CD4-positive, alpha-beta T cell treated with Interleukin-21 for 1 hour (primary cell): Measurements from ENCODE around the gene USP24.
"Not testable (repeated sequence)": the region's sequence is repeated elsewhere in the genome, so short reads cannot be mapped to it uniquely, and the experiment has no call there.

Experiments
- DNase-seq: peaks from one replicate; pipeline ENCODE4 v3.0.0-alpha.2; 2020

USP24 gene

DNA sequence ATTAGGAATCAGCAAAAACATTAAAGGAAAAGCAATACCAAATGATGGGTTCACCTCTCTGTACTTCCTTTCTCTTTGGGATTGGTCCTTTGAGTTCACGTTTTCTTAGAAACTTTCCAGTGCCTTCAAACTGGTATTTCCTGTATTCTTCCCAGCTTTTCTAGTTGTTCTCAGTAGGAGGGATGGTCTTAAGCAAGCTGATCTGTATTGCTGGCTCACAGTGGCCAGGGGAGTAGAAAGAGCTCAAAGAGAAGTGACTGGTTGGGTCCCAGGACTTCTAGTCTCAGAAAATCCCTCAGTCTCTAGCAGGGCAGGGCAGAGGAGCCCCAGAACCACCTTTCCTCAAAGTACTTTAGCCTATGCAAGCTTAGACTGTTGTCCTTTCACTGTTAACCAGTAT is 10.1 kb upstream of the USP24 start:
- no peak for DNase-seq

- no peak for DNase-seq
These were observed 9.6 kb upstream of the USP24 start for GRCh38 chr1:55224729-55225128.

DNA sequence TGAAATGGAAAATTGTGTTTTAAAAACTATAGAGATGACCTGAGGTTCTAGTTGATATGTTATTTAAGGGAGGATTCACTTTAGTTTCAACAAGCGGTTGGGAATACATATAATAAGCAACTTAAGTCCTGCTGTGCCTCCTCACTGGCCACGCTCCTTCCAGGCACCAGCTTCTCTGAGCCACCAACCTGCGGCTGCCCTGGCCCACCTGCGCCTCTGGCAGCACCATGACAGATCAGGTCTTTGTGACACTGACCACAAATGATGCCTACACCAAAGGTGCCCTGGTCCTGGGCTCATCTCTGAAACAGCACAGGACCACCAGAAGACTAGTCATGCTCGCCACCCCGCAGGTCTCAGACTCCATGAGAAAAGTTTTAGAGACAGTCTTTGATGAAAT is 7.0 kb upstream of the USP24 start:
- no peak for DNase-seq

DNA sequence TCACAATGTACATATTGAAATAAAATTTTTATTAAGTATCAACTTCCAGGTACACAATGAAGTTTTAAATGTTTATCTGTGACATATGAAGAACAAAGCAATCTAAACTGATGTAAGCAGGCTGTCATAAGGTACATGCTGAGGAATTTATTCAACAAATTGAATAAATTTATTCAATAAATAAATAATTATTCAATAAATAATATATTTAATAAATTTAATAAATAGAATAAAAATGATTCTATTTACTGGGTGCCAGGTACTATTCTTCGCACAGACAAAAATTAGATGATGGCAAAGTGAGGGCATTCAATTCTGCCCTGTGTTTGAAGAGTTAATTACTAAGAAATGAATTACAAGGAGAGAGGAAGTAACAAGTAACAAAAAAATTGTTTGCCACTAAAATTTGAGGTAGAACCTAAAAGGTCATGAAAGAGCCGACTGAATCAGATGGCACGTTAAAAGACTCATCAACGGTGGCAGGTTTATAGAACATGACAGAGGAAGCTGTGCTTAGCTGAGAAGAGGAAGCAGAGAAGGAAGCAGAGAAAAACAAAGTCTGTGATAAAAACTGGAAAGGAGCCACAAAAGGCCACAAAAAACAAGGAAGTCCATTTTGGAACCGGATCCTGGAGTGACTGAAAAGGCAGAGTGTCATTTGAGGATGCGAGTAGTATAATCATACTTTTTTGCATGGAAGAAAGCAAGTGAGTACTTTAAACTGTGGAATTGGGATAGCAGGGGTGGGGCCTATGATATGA is 2.2 kb upstream of the USP24 start:
- peak; percentile 57 for DNase-seq

GRCh38 chr1:55216096-55216495 is 932 bp upstream of the USP24 start:
- no peak for DNase-seq

GRCh38 chr1:55214934-55215193 is 300 bp downstream of the USP24 start:
- DNase-seq: no peak

DNA sequence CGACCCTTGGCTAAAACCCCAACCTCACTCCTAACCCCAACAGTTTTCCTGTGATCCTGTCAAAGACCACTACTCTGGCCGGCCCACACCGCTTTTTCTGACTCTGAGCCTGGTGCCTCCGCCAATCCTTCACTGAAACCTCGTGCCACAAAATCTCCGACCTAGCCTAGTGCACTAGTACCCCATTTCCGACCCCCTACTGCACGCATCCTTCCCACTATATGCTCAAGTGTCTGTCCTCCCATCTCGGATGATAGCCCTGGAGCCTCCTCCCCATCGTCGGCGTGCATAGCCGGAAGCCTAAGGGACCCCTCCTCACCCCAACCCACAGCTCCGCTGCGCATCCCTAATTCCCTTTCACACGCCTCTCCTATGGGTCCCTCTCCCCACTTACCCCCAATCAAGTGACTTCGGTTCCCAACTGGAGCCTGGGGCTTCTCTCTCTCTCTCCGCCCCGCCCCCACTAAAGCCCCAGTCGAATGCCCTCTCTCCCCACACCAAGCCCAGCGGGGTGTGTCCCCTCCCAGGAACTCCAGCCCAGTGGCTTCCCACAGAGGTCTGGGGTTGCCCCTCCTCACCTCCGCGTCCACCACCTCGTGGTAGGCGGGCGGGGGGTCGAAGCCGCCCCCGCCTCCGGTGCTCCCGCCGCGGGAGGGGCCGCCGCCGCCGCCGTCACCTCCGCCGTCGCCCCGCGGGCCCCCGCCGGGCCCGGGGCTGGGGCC is 791 bp downstream of the USP24 start:
- DNase-seq: peak; percentile 37

DNA sequence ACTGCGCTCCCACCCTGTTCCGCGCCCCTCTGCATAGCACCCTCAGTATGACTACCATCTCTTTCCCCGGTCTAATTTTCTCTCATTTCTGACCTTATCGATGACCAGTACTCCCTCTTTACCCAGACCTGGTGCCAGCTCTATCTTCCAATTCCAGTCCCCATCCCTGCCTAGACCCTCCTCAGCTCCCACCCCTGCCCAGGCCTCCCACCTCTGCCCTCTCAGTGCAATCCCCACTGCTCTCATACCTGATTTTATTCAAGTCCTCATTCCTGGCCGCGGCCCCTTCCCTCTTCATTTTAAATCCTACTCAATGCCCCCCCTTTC is 1.3 kb downstream of the USP24 start:
- no peak for DNase-seq

GRCh38 chr1:55213151-55213884 is 1.8 kb downstream of the USP24 start:
- peak; percentile 33 for DNase-seq

- DNase-seq: no peak
These were observed 2.6 kb downstream of the USP24 start for GRCh38 chr1:55212349-55213150.

DNA sequence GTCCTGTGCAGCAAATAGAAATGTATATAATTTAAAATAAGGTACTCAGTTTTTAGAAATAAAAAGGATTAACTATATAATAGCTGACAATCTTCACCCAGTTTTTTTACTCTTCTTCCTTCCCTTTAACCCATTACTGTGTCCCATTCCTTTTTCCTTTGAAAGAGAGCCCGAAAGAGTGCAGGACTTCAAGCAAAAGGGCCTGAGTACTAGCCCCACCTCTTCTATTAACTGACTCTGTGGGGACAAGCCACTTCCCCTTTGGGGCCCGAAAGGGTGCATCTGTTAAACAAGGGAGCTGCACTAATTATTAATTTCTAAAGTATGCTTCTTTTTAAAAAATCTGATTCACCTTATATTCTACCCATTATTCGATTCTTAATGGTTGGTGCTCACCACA is 3.3 kb downstream of the USP24 start:
- no peak for DNase-seq

DNA sequence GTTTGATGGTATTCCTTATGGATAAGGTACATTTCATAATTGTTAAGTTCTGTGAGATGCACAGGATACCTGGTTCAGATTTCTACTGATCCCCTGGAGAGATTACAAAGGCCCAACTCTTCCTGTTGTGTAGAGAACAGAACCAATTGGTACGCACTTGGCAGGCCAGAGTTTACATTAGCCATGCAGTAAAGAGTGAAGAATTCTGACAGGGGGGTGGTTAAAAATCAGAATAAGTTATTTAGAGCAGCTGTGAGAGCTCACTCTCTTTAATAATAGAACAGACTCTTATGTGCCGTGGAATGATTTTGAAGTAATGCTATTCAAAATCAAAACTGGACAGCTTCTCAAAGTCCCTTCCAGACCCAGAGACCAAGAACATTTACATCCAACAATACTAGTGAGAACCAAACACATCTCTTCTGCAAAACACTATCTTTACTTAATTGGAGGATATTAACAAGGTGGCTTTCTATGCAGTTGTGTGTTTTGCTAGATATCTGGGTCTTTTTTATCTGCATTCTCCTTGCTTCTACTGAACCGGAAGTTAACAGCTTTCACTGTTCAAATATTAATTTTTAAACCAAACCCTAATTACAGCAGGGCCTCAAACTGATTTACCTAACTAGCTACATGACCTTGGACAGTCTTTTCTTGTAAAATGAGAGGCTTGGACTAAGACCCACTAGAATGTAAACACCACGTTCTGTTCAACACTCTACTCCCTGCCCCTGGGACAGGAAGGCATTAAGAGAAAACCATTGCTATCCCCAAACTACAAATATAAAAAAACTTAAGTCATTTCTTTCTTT is 4.0 kb downstream of the USP24 start:
- DNase-seq: no peak

GRCh38 chr1:55209247-55209646 is 5.9 kb downstream of the USP24 start:
- no peak for DNase-seq

DNA sequence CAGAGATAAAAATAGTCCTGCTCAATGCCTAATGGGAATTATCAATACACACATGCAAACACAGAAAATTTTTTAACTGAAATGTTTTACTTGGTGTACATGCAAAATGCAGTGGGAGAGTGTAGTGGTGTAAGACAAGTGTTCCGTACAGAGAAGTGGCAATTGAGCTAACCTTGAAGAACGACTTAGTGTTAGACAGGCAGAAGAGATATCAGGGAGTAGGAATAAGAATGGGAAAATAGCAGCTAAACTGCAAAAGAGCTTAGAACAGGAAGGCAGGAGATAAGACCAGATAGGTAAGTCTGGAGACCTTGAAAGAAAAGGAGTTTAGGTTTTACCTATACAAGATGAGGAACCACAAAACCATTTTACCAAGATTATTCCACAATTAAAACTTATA is 9.0 kb downstream of the USP24 start:
- no peak for DNase-seq

DNA sequence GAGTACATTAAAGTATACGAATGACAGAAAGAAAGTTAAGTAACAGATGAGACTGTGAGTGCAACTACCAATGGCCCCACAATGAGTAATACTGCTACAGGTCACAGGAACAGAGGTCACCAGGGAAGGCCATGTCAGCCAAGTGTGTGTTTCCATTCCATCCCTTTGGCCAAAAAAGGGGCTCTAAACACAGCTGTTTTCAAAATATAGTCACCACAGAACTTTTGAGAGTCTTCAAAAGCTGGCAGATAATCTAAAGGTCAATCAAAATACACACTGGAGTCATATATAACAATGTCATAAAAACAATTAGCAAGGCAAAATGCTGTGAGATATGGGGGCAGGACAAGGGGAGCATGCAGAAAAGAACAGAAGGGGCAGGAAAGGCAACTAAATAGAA is 10.2 kb downstream of the USP24 start:
- DNase-seq: no peak

DNA sequence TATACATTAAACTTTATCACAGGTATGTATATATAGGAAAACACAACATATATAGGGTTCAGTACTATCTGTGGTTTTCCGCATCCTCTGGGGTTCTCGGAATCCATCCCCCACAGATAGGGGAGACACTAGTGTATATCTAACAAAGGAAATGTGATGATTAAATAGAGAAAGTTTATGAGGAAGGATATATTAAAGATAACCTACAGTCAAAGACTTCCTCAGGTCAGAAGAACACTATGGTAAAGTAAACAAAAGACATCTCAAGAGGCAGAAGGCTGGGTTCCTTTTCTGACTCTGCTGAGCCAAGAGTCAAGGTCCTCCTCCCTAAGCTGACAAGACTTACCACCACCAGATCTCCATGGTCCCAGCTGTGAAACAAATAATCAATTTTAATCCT is 12.1 kb downstream of the USP24 start:
- no peak for DNase-seq

DNA sequence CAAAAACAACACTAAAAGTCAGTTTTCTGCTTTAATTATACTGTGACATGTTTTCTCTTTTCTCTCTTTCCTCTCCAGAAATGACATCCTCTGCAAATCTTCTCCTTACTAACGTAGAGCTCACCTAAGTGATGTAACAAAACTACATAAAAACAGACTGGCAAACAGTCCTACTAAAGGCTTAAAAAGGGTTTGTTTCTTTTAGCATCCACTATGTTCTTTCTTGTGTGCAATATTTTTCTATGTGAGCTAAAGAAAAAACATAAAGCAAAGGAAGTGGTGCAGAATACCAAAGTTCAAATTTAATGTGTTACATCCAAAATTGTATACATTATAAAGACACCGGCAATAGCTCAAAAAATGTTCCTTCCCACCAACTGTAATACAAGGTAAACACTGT is 14.5 kb downstream of the USP24 start:
- no peak for DNase-seq

DNA sequence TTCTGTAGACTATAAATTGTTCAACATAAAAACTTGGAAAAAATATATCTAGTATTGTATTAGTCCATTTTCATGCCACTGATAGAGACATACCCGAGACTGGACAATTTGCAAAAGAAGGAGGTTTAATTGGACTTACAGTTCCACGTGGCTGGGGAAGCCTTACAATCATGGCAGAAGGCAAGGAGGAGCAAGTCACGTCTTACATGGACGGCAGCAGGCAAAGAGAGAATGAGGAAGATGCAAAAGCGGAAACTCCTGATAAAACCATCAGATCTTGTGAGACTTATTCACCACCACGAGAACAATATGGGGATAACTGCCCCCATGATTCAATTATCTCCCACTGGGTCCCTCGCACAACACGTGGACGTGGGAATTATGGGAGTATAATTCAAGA is 15.4 kb downstream of the USP24 start:
- DNase-seq: not testable (repeated sequence)

DNA sequence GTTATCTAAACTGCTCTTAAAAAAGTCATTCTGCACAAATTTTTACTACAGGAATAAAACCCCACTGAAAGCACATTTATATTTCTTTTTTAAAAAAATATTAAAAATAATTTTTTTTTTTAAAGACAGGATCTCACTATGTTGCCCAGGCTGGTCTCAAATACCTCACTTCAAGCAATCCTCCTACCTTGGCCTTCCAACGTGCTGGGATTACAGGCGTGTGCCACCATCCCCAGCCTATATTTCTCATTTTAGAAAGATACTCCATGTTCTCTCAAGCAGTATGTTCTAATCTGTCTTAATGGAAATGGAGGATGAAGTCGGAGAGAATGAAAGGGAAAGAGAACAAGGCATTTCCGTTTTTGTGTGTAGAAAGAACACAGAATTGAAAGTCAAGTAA is 17.1 kb downstream of the USP24 start:
- DNase-seq: no peak

GRCh38 chr1:55197099-55197498 is 18.1 kb downstream of the USP24 start:
- DNase-seq: no peak

DNA sequence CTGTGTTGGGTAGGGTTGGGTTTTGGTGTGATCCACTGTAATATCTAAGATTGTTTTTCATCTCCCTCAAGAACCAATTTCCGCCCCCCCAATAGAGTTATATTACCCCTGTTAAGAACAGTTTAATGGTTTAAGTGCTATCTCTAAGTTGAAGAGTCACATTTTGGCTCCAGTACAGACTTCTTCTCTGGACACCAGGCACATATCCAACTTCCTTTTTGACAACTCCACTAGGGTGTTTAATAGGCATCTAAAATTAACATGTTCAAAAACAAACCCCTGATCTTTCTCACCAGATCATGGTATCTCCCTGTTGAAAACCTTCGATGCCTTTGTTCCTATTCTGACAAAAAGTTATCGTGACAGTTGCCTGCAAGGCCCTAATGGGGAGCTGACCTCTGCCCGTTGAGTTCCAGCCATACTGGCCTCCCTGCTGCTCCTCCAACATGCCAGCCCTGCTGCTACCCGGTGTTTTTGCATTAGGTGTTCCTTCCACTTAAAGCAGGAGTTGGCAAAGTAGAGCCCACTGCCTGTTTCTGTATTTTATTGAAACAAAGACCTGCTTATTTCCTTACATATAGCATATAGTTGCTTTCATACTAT is 18.6 kb downstream of the USP24 start:
- DNase-seq: no peak

- no peak for DNase-seq
These were observed 19.5 kb downstream of the USP24 start for GRCh38 chr1:55195521-55196233.
